NCI-H69 (cell line): ENCODE data around the gene KDR.

Experiments used
- DNase-seq: peaks from one replicate; lab custom pipeline; 2025; lab: John Stamatoyannopoulos, UW

KDR gene

DNA sequence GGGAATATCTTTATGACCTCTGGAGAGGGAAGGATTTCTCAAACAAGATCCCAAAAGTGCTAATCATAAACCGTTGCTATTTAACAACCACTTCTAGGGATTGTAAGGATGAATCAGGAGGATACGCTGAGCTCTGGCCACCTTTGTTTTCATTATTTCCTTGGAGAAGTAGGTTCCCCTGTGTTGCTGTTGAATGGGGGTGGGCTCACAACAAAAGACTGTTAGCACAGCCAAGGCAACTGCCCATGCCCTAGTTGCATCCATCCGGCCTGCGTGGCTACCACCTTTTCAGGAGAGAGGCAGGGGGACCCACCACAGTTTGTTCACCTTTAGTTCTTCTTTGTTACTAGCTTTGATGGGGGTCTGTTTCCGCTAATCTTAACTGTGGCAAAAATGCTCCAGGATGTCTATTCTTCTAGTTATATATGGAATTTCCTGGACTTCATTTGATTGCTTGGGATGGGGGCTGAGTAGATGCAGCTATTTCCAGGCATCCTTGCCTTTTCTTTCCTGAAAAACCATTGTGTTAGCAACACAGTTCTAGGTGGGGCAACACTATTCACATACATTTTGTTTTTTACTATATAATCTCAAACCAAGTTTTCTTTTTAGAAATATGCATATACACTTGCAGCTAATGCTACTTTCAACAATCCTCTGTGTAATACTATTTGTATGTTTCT lies 95.4 kb downstream of the KDR start:
- no peak for DNase-seq

DNA sequence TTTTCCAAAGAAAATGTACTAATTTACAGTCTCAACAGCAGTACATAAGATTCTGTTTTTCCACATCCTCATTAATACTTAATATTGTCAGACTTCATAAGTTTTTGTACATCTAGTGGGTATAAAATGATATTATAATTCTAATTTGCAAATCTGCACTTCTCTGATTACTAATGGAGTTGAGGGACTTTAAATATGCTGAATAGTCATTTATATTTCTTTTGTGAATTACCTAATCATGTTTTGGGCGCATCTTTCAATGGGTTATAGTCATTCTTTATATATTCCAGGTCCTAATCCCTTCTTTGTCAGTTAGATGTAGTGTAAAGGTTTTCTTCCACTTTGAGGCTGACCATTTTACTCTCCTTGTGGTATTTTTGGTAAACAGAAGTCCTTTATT lies 96.1 kb downstream of the KDR start:
- no peak for DNase-seq
